Measurements from ENCODE around the gene ENTREP3.

DNA sequence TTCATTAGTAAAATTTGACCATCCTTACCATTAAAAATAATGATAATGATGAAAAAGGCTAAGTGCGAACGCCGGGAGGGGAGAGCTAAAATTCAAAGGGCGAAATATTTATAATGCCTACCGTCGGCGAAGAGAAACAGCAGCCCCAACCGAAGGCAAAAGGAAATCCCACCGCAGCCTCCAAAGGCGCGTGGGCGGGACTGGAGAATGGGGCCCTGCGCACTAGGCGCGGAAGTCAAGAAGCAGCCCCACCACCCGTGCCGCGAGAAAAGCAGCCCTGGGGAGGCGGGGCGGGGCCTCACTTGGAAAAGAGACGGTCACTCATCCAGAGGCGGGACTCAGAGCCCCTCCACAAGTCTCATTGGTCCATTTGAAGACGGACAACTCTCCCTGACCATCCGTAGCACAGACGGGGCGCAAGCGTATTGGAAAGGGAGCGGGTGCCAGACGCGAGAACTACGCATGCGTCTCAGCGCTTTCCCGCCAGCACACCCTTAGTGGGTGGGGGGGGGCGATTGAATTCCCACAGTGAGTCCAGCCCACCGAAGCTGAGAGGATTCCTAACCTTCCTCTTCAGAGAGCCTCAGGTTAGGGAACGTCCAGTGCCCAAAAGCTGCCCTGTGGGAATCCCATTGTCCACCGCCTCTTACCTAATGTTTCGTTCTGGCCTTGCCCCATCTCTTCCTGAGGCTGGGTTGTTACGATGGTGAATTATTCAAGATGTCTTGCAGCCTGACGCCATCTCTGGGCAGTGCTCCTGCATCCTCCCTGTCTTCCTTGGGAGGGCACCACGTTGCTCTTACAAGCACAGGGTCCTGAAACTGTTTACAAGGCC lies 27.8 kb downstream of the ENTREP3 start:
- peak in 1 of 5 experiments; percentile 3 for TF ChIP-seq CTCF (IDR thresholded peaks at IDR 0.05 in 4 of 5, conservative IDR thresholded peaks at IDR 0.05 in 1 of 5)
- TF ChIP-seq POLR2A (IDR thresholded peaks at IDR 0.05), result peak; percentile 53 to 74
